GM12873 (cell line): ENCODE results near the gene CLDN34.

ENCODE experiments used
- TF ChIP-seq, protein P1 (sequence below): IDR thresholded peaks from 2 replicates; pipeline ENCODE4 v1.5.1; 2012; ENCODE audit warnings: low read depth, mild to moderate bottlenecking, moderate library complexity, low read length, control low read depth; ENCODE audit not compliant: insufficient read depth; ENCODE audit errors: missing control alignments

Gene CLDN34

DNA sequence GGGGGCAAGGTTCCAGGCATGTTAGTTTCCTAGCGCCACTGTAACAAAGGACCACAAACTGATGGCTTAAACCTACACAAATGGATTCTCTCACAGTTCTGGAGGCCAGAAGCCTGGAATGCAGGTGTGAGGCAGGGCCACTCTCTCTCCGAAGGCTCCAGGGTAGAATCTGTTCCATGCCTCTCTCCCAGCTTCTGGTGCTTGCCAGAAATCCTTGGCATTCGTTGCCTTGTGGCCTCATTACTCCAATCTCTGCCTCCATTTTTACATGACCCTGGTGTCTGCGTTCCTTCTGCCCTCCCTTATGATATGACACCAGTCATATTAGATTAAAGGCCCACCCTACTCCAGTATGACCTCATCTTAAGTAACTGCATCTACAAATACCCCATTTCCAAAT, 39.6 kb downstream of the CLDN34 start:
- TF ChIP-seq, protein P1, sequence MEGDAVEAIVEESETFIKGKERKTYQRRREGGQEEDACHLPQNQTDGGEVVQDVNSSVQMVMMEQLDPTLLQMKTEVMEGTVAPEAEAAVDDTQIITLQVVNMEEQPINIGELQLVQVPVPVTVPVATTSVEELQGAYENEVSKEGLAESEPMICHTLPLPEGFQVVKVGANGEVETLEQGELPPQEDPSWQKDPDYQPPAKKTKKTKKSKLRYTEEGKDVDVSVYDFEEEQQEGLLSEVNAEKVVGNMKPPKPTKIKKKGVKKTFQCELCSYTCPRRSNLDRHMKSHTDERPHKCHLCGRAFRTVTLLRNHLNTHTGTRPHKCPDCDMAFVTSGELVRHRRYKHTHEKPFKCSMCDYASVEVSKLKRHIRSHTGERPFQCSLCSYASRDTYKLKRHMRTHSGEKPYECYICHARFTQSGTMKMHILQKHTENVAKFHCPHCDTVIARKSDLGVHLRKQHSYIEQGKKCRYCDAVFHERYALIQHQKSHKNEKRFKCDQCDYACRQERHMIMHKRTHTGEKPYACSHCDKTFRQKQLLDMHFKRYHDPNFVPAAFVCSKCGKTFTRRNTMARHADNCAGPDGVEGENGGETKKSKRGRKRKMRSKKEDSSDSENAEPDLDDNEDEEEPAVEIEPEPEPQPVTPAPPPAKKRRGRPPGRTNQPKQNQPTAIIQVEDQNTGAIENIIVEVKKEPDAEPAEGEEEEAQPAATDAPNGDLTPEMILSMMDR, result no peak

DNA sequence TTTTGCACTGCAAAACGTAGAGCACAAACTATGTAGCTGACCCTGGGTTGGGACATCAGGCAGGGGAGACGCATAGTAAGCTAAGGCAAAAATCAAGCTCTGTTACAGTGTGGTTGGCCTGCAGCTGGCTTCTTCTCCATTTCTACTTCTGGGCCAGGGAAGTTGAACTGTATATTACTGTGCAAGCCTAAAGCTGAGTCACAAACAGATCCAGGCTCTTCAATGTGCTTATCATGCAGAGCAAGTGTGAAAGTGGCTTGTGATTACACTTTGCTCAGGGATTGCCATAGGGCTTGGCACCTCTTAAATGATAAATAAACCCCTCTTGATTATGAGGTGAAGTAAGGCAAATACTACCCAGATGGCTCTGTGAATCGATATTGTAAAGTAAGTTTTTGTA, 40.5 kb downstream of the CLDN34 start:
- TF ChIP-seq, protein P1, result no peak

DNA sequence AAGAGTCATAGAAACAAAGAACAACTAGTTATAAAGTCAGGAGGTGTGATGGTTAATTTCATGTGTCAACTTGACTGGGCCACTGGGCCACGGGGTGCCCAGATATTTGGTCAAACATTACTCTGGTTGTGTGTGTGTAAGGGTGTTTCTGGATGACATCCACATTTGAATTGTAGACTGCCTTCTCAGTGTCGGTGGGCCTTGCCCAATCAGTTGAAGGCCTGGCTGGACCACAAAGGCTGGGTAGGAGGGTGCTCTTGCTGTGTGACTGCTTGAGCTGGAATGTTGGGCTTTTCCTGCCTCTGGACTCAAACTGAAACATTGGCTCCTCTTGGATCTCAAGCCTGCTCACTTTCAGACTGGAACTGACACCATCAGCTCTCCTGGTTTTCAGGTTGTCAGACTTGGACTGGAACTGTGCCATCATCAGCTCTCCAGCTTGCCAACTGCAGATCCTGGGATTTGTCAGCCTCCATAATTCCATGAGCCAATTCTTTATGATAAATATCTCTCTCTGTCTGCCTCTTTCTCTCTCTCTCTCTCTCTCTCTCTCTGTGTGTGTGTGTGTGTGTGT, 41.4 kb downstream of the CLDN34 start:
- TF ChIP-seq, protein P1, result no peak

DNA sequence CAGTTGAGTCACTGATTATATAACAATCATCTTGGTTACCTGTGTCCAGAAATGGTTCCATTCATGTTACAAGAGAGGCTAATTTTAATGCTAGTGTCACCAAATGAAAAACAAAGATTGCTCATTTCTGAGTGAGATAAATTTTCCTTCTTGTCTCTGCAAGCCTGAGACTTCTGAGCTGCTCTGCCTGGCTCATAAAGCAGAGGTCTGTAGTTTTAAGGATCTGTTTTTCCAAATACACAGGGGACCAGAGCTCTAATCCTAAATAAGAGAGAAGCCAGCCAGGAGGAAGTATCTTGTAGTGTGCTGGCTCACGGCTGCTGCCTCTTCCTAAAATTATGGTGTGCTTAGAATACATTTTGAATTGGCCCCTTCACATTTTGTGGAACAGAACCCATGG, 42.6 kb downstream of the CLDN34 start:
- TF ChIP-seq, protein P1, result no peak

DNA sequence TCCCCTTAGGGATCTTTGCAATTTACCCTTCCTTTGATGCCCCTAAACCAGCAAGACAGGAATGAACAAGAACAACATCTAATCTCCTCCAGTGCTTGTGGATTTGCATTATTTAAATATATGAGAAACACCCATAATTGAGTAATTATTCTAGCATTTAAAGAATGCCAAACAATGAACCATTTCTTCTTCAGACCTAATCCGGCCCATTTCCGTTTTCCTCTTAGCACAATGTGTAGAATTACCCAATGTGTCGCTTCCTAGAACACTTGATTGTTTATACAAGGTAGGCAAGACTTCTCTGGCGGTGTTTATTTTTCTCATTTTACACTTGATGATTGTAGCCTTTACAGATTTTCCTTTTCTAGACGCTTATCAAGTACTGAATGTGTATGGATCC, 43.5 kb downstream of the CLDN34 start:
- TF ChIP-seq, protein P1, result no peak

DNA sequence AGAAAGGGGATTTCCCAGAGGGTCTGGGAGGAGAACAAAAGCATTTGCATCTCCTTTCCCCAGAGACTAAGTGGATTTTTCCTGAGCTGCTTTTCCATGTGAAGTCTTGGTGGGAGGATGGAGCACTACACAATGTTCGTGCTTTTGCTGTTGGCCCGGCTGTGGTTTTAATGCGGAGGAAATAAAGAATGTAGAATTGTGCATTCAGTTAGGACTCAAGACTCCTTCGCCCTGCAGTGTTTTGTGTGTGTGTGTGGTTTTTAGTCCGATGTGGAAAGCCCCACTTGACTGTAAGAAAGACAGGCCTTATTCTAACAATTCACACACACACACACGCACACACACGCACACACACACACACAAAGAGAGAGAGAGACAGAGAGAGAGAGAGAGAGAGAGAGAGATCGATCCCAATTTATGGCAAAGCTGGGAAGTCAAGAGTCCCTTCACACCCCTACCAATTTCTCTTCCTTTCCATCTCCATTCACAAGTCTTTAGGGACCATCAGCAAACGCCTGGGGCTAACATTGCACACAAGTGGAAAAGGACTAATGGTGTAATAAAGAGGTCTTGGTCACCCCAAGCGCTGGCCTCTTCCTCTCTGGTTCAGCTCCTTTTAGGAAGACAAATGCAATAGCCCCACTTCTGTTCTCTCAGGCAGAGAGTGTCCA, 44.2 kb downstream of the CLDN34 start:
- TF ChIP-seq, protein P1, result no peak

DNA sequence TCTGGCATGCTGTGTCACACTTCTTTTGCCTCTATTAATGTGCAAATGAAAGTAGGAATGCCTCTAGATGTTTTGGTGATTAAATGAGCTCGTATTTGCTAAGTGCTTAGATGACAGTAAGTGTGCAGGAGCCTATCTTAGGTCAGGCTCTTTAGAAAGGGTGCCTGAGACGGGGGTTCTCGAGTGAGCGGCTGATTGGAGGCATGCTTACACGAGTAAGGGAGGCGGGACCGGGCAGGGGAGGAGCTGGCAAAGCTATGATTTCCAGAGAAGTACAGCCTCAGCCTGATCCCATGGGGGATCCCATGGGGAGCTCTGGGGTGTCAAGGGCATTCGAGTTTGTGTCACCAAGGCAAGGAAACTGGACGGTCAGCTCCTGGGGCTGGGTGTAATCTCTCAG, 44.8 kb downstream of the CLDN34 start:
- TF ChIP-seq, protein P1, result no peak
